ENCODE results near the gene ARHGEF11. TPM values are rescaled to one million over a fixed set of nuclear protein-coding genes. Genes with fewer than 3 reads are reported as not detected.

The ARHGEF11 gene
- total and polyA plus RNA-seq, 4 donors, result 14.2 to 44.1 (median 31.9) TPM

- no peaks in the 10 kb centered on the region for H3K36me3 ChIP-seq (ENCODE audit: control insufficient read depth in 4 of 4, insufficient read depth in 4 of 4, low read length in 4 of 4)
- ATAC-seq (ENCODE audit: insufficient read depth, low FRiP score) (no peak), DNase-seq (no peak)
- no peak overlapping the region for H3K27ac ChIP-seq (ENCODE audit: low read depth in 1 of 2, low read length in 1 of 2)
- H3K4me3 ChIP-seq, result no peak overlapping the region
- 82 to 87% methylated on average over 9 of the region's 9 CpGs for WGBS, 2 donors
- no peaks in the 10 kb centered on the region for H3K27me3 ChIP-seq (ENCODE audit: control insufficient read depth in 3 of 3, insufficient read depth in 3 of 3, low read length in 2 of 3)
- H3K4me1 ChIP-seq (ENCODE audit: control insufficient read depth in 5 of 5, insufficient read depth in 5 of 5, low read length in 5 of 5), result peaks cover 0 to 11% (median 0%) of the 10 kb centered on the region in 5 donors
- no peaks in the 10 kb centered on the region for H3K9me3 ChIP-seq (ENCODE audit: control insufficient read depth in 4 of 4, insufficient read depth in 3 of 4, low read length in 3 of 4)
- no peak for TF ChIP-seq CTCF (IDR thresholded peaks at IDR 0.05; ENCODE audit: control extremely low read depth, extremely low read depth)
- H3K9ac ChIP-seq (ENCODE audit: insufficient read depth in 1 of 2, low read length in 2 of 2), result no peak overlapping the region
These were observed 45.8 kb downstream of the ARHGEF11 start for GRCh38 chr1:156999596-157000320.

GRCh38 chr1:156998840-156999500, 46.6 kb downstream of the ARHGEF11 start:
- no peak overlapping the region for H3K27ac ChIP-seq (ENCODE audit: low read depth in 1 of 2, low read length in 1 of 2)
- H3K9me3 ChIP-seq (ENCODE audit: control insufficient read depth in 4 of 4, insufficient read depth in 3 of 4, low read length in 3 of 4), result no peaks in the 10 kb centered on the region
- no peaks in the 10 kb centered on the region for H3K36me3 ChIP-seq (ENCODE audit: control insufficient read depth in 4 of 4, insufficient read depth in 4 of 4, low read length in 4 of 4)
- no peak overlapping the region for H3K4me3 ChIP-seq
- ATAC-seq (ENCODE audit: insufficient read depth, low FRiP score), result no peak
- WGBS, 2 donors, result 93% methylated on average over 7 of the region's 7 CpGs
- no peak for TF ChIP-seq CTCF (IDR thresholded peaks at IDR 0.05; ENCODE audit: control extremely low read depth, extremely low read depth)
- no peaks in the 10 kb centered on the region for H3K27me3 ChIP-seq (ENCODE audit: control insufficient read depth in 3 of 3, insufficient read depth in 3 of 3, low read length in 2 of 3)
- peaks cover 0 to 3% (median 0%) of the 10 kb centered on the region in 5 donors for H3K4me1 ChIP-seq (ENCODE audit: control insufficient read depth in 5 of 5, insufficient read depth in 5 of 5, low read length in 5 of 5)
- no peak overlapping the region for H3K9ac ChIP-seq (ENCODE audit: insufficient read depth in 1 of 2, low read length in 2 of 2)
- no peak for DNase-seq

- WGBS, 2 donors, result 93 to 98% methylated on average over 3 of the region's 3 CpGs
- H3K36me3 ChIP-seq (ENCODE audit: control insufficient read depth in 4 of 4, insufficient read depth in 4 of 4, low read length in 4 of 4), result no peaks in the 10 kb centered on the region
- ATAC-seq (ENCODE audit: insufficient read depth, low FRiP score) (no peak), DNase-seq (no peak)
- H3K4me1 ChIP-seq (ENCODE audit: control insufficient read depth in 5 of 5, insufficient read depth in 5 of 5, low read length in 5 of 5), result peaks cover 0 to 3% (median 0%) of the 10 kb centered on the region in 5 donors
- no peaks in the 10 kb centered on the region for H3K27me3 ChIP-seq (ENCODE audit: control insufficient read depth in 3 of 3, insufficient read depth in 3 of 3, low read length in 2 of 3)
- no peak overlapping the region for H3K27ac ChIP-seq (ENCODE audit: low read depth in 1 of 2, low read length in 1 of 2)
- no peak overlapping the region for H3K4me3 ChIP-seq
- no peak overlapping the region for H3K9ac ChIP-seq (ENCODE audit: insufficient read depth in 1 of 2, low read length in 2 of 2)
- H3K9me3 ChIP-seq (ENCODE audit: control insufficient read depth in 4 of 4, insufficient read depth in 3 of 4, low read length in 3 of 4), result no peaks in the 10 kb centered on the region
- no peak for TF ChIP-seq CTCF (IDR thresholded peaks at IDR 0.05; ENCODE audit: control extremely low read depth, extremely low read depth)
These were observed 47.2 kb downstream of the ARHGEF11 start for GRCh38 chr1:156998301-156998700.

All from lung (tissue), 12 donors.